Fibroblast of skin of left quadriceps (primary cell): Measurements from ENCODE around the gene INTS1.
A peak's percentile ranks its signal among the peaks of the same experiment; 100 is the strongest.

Experiments
- DNase-seq, 2 experiments: peaks; one replicate each; pipeline ENCODE4 v3.0.0-alpha.2; 2013; ENCODE audit warnings: low read depth in 2 of 2

The INTS1 gene

GRCh38 chr7:1541431-1542162 lies 37.4 kb upstream of the INTS1 start:
- DNase-seq = no peak

GRCh38 chr7:1540776-1541271 lies 36.6 kb upstream of the INTS1 start:
- DNase-seq = no peak

DNA sequence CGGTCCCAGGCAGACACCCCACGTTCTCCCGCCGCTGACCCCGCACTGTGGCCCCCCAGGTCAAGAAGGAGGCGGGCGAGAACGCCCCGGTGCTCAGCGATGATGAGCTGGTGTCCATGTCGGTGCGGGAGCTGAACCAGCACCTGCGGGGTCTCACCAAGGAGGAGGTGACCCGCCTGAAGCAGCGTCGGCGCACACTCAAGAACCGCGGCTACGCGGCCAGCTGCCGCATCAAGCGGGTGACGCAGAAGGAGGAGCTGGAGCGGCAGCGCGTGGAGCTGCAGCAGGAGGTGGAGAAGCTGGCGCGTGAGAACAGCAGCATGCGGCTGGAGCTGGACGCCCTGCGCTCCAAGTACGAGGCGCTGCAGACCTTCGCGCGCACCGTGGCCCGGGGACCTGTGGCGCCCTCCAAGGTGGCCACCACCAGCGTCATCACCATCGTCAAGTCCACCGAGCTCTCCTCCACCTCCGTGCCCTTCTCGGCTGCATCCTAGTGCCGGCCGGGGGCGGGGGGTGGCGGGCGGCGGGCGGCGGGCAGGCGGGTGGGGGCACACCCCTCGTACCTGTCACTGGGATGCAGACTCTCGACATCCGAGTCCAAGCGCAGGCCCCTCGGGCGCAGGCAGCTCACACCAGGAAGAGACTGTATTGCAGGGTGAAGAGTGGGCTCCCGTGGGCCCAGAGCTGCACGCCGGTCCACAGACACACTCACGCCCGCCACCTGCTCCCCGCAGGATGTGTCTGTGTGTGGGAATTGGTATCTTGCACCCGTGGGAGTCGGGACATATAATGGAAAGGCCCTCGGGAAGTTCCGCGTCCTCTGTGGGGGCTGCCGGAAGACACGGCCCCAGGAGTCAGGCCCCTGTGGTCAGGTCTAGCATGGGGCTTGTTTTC lies 35.9 kb upstream of the INTS1 start:
- DNase-seq = no peak

- DNase-seq = no peak
Measured at GRCh38 chr7:1539181-1539881, 35.1 kb upstream of the INTS1 start.

- no peak for DNase-seq
Measured at GRCh38 chr7:1538544-1539180, 34.5 kb upstream of the INTS1 start.

DNA sequence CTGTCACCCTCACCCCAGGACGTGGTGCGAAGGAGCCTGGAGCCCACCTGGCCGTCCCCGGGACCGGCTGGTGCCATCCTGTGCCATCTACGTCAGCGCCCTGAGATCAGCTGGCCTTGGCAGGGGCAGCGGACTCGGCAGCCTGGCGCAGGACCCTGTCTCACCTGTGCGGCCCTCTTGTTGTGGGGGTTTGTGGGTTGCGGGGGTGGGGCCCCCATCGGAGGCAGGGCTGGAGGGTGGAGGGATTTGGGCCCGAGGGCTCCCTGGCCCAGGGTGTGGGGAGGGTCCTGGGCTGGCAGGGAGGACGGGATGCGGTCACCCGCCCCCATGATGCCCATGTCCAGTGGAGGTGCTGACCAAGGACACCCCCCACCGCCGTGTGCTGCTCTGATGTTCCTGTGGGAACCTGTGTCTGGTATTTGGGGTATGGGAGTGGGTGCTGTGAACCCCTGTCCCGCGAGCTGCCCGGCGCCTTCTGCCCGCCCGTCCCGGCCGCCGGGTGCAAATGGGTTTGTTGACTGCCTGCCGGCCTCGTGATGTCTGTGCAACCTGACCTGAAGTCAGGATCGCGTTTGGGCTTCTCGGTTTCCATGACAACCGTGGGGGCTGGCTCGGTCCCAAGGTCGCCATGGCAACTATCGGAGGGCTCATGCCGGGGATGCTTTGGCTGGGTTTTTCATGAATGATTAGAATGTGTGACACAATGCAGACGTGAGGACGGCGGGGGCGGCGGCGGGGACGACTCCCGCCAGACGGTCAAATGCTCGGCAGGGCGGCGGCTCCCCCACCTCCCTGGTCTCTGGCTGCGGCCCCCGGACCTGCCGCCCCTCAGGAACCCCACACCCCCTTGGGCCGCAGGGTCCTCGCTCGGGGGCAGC lies 33.6 kb upstream of the INTS1 start:
- DNase-seq = peak; percentile 83 to 85

- peak; percentile 96 for DNase-seq
Measured at GRCh38 chr7:1536743-1537534, 32.8 kb upstream of the INTS1 start.

GRCh38 chr7:1536455-1536742 lies 32.2 kb upstream of the INTS1 start:
- DNase-seq = no peak

- no peak for DNase-seq
Measured at GRCh38 chr7:1535701-1536454, 31.7 kb upstream of the INTS1 start.

GRCh38 chr7:1535100-1535458 lies 30.9 kb upstream of the INTS1 start:
- no peak for DNase-seq

GRCh38 chr7:1534330-1535099 lies 30.3 kb upstream of the INTS1 start:
- DNase-seq = no peak

GRCh38 chr7:1533547-1534329 lies 29.5 kb upstream of the INTS1 start:
- DNase-seq = peak in 1 of 2 experiments; percentile 18

- no peak for DNase-seq
Measured at GRCh38 chr7:1533255-1533546, 29.0 kb upstream of the INTS1 start.

GRCh38 chr7:1532456-1533254 lies 28.5 kb upstream of the INTS1 start:
- DNase-seq = peak; percentile 40 to 46

GRCh38 chr7:1531979-1532455 lies 27.8 kb upstream of the INTS1 start:
- DNase-seq = no peak

DNA sequence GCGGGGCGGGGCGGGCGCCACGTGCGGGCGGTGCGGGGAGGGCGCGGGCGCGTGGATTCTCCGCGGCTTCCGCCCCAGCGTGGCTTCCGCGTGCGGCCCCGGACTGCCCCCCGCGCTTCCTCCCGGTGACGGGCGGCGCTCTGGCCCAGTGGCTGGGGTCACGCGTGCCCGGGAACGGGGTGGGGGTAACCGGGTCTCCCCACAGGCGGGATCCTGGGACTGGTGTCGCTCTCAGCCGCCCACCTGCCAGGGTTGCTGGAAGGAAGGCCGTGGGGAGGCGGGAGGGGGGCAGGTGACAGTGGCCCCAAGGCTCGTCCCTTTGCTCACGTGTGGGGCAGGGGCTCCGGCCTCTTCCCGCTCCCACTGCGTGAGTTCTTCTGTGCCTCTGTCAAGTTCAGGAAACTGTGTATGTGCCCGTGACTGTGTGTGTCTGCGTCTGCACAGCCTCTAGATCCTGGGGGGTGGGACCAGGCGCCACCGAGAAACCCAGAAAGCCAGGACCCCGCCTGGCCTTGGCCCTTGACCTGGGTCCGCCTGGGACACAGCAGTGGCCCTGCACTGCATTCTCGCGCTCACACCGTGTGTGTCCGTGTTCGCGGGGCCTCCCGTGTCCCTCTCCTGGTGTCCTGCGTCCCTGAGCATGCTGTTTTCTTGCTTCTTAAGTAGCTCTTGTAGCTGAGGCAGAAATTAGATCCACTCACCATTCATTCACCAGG lies 27.2 kb upstream of the INTS1 start:
- DNase-seq = no peak

- no peak for DNase-seq
Measured at GRCh38 chr7:1530946-1531262, 26.7 kb upstream of the INTS1 start.
